HG03064 (cell line): ENCODE data around the gene CD44.
"Not testable (repeated sequence)": the region's sequence is repeated elsewhere in the genome, so short reads cannot be mapped to it uniquely, and the experiment has no call there.

Experiments used
- ATAC-seq: cut with Tn5 transposase; IDR thresholded peaks from one replicate; pipeline ENCODE4 v1.9.1; 2021; ENCODE audit warnings: low read depth; ENCODE audit not compliant: unreplicated experiment

Gene CD44

GRCh38 chr11:35138943-35139721, at the start of gene CD44:
CD44 (plus strand) TSS chr11:35139171; CDS start chr11:35139304, 133 bp downstream.
- no peak for ATAC-seq

DNA sequence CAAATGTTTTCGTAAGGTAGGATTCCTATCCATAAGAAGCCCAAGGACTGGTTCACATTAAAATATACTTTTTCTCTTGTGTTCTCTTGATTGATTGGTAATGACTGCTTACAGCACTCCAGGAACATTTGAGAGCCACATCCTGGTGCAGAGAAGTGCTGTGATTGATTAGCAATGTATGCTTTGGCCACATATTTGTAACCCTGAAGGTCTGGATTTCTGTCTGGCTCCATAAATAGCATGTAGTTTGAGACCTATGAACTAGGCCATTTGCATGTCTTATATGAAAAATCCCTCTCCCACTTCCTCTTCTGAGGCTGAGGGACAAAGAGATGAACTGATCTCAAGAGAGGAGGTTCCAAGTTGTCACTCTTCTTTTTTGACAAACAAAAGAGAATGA, 49.3 kb upstream of the CD44 start:
- no peak for ATAC-seq

DNA sequence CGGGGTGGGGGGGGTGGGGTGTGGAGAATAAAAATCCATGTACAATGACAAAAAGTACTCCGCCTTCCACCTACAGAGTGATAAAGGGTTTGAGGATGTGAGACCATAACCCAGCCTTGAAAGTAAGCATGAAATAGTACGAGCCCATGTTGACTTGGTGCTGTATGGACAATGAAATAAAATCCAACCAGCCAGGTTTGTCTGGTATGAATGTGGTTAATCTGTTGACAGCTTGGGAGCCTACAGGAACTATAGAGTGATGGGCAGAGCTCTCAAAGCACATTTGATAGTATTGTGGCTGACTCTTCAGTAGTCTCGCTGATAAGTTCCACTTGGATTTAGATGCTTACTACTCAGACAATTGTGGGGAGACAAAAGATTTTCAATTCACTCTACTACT, 48.8 kb upstream of the CD44 start:
- ATAC-seq: no peak

DNA sequence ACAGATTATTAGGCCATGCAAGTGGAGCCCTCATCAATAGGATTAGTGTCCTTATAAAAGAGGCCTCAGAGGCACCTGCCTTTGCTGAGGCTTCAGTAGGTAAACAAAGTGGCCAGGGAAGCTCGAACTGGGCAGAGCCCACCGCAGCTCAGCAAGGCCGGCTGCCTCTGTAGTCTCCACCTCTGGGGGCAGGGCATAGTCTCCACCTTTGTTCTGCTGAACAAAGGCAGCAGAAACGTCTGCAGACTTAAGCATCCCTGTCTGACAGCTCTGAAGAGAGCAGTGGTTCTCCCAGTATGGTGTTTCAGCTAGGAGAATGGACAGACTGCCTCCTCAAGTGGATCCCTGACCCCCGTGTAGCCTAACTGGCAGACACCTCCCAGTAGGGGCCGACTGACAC, 48.0 kb upstream of the CD44 start:
- ATAC-seq: not testable (repeated sequence)

DNA sequence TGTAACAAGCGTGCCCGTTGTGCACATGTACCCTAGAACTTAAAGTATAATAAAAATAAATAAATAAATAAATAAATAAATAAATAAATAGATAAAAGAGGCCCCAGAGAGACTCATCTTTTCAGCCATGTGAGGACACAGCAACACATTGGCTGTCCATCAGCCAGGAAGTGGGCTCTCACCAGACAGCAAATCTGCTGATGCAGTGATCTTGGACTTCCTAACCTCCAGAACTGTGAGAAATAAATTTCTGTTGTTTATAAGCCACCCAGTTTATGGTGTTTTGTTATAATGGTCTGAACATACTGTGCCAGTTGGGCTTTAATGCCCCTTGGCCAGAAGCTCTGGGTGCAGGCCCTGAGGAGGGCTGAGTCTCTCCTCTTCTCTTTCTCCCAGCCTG, 42.2 kb upstream of the CD44 start:
- no peak for ATAC-seq

- ATAC-seq: no peak
Observed at GRCh38 chr11:35097814-35098455, 41.0 kb upstream of the CD44 start.

DNA sequence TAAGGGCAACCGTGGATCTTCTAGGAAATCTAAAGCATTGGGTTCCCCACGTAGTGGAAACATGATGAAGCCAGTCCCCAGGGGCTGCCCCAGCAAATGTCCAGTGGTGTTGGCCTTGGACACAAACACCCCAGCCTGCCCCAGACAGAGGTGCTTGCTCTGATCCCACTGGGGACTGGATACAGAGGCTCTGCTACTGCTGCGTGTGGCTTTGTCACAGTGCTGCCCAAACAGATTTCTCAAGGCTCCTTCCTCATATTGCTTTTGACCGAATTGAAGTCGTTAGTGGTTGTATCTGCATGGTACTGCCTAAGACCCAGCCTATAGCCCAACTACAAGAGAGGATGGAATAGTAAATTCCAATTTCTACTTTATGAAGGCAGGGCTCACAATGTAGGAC, 40.1 kb upstream of the CD44 start:
- ATAC-seq: no peak

DNA sequence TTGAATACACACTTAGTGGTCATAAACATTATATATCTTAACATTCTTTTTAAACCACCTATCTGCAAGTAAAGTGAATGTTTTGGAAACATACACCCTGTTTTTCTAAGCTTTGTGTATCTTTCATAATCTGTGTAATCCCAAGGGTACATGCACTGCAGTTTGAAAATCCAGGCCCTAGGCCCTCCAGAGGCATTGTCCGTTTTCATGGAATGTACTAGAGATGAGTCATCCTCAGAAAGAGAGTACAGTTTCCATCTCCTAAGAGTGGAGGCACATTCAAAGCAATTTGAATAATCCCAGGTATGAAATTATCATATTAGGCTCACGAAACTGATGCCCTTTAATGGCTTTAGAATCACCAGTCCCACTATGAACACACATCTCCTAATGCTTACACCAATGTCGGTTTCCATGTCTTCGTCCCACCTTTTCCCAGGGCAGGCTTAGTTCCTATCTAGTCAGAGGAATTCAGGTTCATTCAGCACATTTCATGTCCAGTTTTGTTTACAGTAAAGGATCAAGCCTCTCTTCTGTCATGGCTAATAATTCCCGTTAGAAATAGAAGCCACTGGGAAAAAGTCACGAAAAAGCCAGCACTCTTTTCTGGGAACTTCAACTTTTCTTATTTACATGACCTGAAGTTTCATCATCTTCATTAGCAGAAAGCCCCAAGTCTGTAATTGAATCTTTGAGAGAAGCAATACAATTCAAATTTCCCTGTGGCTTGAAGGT, 39.5 kb upstream of the CD44 start:
- no peak for ATAC-seq

DNA sequence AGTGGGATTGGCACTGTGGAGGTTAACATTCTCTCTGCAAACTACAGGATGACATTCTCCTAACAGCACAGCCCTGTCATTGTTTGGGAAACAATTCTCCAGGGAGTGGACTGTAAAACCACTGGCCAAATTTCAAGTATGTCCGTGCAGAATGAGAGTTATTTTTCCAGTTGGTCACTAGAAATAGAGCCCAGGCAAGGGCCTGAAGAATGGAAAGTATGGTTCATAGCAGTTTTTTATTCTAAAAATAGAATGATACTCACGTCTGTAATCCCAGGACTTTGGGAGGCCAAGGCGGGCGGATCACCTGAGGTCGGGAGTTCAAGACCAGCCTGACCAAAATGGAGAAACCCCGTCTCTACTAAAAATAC, 39.0 kb upstream of the CD44 start:
- ATAC-seq: no peak

DNA sequence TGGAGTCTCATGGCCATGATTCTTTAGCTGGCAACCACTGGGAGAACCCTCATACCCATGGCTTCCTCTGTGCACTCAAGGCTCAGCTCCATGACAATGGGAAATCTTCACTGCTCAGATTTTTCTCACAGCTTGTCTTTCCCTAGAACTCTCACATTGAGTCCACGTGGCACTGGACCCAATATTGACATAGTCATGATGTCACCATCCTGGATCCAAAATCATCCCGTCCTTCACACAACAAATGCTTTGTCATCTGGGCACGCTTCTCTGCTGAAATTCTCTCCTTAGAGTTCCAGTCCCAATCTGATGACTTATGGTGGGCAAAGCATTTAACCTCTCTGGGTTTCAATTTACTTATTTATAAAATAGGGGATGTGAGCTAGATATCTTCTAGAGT, 37.7 kb upstream of the CD44 start:
- ATAC-seq: no peak

DNA sequence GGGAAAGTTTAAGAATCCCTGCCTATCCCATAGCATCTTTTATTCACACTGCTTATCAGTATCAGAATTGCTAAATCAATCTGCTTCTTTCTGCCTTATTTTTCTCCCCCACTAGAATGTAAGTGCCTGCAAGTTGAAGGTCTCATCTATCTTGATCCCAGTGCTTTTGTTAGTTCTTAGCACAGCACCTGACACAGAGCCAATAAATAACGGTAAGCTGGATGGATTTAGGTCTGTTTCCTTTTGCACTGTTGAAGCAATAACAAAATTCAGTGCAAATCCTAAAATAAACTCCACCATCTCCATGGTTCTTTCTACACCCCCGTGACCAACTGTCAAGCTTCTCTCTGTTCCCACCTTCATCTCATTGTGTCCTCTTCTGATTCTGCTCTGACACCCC, 36.7 kb upstream of the CD44 start:
- ATAC-seq: no peak

DNA sequence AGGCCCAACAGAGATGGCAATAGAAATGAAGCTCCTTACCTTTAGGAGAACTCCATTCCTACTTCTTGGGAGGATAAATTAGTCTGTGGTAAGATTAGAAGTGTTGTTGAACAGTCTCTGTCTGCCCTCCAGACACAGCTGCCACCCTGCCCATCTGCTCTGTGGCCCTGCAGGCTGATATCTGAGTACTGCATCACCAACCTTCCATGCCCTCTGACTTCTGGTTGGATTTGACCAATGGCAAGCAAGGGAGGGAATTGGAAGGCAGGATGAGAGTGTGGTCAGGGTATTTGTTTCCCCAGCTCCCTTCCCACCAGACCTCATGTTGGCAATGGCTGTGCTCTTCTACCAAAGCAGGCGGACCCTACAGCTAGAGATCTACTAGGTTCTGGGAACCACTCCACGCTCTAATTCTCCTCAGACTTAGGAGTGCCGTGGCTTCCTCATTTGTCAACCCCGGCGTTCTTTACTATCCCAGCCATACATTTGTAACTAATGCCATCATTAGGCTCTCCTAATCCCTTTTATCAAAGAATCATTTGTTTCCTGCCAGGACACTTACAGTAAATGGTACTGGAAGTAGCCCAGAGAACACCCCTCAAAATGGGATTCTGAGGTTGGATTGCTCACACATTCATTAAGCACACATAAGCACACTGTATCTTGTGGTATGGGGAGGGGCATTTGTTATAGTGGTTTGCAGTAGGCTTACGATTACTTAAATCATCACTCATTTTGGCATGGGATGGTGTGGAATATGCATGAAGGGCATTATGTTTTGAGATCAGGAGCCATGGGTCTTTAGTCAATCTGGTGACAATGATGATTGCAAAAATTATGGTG, 35.4 kb upstream of the CD44 start:
- ATAC-seq: no peak

DNA sequence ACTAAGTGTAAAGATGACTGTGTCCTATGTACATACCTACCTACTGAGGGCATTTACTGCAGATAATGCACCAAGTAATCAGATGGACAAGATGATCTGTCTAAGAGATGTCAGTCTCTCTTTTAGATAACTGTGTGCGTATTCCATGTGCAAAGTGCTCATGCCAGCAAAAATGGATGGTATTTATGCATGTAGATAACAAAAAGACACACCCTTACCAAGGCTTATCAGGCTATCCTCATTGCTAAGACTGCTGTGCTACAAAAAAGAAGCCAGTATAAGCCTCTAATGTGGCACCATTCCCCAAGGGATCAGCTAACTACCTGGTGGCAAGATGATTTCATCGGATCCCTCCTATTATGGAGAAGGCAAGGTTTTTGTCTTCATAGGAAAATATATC, 34.3 kb upstream of the CD44 start:
- ATAC-seq: no peak

DNA sequence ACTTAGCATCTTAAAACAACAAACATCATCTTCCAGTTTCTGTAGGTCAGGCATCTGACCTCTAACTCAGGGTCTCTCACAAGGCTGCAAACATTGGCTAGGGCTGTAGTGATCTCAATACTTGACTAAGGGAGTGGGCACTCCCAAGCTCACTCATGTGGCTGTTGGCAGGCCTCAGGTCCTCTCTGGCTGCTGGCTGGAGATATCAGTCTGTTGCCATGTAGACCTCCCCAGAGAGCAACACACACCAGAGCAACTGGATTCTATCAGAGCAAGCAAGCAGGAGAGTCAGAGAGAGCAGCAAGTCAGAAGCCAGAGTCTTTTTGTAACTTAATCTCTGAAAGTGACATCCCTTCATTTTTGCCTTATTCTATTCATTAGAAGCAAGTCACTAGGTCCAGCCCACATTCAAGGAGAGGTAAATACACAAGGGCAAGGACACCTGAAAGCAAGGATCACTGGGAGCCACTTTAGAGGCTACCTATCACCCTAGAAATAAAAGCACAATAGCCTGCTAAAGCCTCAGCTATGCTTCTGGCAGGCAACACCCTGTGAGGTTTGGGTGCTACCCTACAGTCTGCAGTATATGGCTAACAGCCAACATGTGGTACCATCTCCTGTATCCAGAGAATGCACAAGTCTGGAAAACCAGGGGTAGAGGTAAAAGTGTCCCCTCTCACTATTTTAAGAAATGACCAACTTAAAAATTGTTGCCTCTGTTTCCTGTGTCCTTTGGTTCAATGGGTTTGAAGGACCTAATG, 33.5 kb upstream of the CD44 start:
- ATAC-seq: no peak

DNA sequence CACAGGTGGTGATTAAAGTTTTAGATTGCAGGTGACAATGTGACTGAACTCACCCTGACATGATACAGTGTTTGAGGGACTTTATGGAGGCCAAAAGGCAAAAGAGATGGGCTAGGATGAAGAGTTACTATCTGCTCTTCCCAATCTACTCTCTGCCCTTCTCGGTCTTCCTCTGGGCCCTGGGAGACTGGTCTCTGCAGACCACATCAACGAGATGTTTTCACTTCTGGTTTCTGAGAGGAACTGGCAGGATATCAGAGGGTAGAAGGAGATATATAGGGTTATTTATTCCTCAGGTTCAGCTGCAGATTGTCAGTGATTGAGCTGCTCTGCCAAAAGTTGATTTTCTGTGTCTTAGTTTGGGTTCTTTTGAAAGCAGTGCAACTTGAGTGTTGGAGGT, 32.4 kb upstream of the CD44 start:
- ATAC-seq: peak; percentile 64

- no peak for ATAC-seq
Observed at GRCh38 chr11:35107861-35108260, 31.1 kb upstream of the CD44 start.

- ATAC-seq: not testable (repeated sequence)
Observed at GRCh38 chr11:35108336-35108735, 30.6 kb upstream of the CD44 start.

- ATAC-seq: no peak
Observed at GRCh38 chr11:35109041-35109440, 29.9 kb upstream of the CD44 start.

GRCh38 chr11:35109827-35110226, 29.1 kb upstream of the CD44 start:
- no peak for ATAC-seq
